ENCODE results near the gene CNFN.
A peak's percentile ranks its signal among the peaks of the same experiment; 100 is the strongest.

Gene CNFN

DNA sequence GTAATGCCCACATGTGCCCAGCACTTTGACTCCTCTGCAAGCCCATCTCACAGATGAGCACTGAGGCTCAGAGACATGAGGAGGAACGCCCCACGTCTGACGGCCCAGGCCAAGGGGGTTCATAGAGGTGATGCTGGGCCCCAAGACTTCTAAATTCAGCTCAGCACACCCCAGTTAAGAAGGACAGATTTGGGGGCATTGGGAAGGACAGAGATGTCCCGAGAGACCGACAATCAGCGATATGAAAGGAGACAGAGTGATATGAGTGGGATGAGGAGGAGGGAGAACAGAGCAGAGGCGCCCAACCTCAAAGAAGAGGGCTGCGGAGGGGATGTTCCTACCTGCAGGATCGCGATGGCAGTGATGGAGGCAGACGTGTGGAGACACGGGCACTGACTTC is at the start of gene CNFN:
TSS of gene CNFN (minus strand) at position 399 of the 400 bp plus-strand sequence. CDS start 1,260 bp downstream, outside the sequence.
- DNase-seq (ENCODE audit: low read depth in 2 of 2) = no peak

DNA sequence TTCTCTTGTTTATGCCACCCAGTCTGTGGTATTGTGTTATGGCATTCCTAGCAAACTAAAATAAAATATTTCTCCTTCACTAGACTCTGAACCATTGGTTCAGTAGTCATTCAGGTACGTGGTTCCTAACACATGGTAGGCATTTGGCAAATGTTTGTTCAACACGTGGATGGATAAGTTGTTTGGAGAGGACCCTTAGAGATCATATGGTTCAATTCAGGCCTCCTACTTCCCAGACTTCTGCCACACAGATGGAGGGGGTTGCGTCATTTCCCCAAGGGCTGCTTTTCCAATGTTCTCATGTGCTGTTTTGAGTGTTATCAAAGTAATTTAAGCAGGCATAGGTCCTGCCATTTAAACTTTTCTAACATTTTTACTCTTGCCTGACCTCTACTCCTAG is 45.9 kb upstream of the CNFN start:
- no peak for DNase-seq (ENCODE audit: low read depth in 2 of 2)

- DNase-seq (ENCODE audit: low read depth in 2 of 2) = no peak
These were observed 45.2 kb upstream of the CNFN start for GRCh38 chr19:42435316-42435715.

DNA sequence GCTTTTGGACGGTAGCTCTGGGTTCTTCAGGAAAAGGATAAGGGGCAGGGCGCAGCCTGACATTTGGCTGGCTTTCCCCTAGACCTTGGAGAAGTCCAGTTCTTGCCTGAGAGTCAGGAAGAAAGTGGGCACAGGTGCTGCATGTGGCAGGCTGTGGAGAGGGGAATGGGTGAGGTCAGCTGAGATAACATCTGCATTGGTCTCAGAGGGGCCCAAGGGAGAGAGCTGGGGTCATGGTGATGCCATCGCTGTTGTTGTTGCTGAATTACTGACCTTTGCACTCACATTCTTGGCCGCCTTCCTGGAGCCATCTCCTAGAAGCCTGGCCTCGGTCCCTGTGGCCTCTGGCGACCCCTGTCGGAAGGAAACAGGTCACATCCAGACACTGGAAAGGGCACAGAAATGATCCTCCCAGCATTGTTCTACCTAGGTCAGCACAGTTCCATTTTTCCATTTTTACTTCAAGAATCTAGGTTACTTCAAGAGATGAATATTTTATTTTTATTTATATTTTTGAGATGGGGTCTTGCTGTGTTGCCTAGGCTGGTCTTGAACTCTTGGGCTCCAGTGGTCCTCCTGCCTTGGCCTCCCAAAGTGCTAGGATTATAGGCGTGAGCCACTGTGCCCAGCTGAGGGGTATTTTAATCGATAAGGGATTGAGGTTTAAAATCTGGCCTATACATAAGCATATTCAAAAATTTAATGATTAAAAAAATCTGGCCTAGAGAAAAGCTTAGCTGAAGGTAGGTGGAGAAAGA is 43.6 kb upstream of the CNFN start:
- peak; percentile 20 to 39 for DNase-seq (ENCODE audit: low read depth in 2 of 2)

DNA sequence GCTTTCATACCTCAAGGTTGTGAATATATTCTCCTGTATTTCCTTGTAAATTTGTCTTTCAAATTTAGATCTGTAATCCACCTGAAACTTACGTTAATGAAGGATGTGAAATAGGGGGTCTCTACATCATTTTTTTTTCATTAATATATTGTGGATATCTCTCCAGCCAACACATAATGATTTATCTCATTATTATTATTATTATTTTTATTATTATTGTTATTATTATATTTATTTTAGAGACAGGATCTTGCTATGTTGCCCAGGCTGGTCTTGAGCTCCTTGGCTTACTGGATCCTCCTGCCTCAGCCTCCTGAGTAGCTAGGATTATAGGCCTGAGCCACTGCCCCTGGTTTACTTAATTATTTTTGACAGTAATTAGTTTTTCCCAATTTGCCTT is 41.4 kb upstream of the CNFN start:
- no peak for DNase-seq (ENCODE audit: low read depth in 2 of 2)

- no peak for DNase-seq (ENCODE audit: low read depth in 2 of 2)
These were observed 38.6 kb upstream of the CNFN start for GRCh38 chr19:42428676-42429075.

- no peak for DNase-seq (ENCODE audit: low read depth in 2 of 2)
These were observed 37.2 kb upstream of the CNFN start, which contains the start of gene LIPE for GRCh38 chr19:42427313-42427712. TSS of gene LIPE (minus strand) at chr19:42427388. CDS start at chr19:42427149, 239 bp downstream.

DNA sequence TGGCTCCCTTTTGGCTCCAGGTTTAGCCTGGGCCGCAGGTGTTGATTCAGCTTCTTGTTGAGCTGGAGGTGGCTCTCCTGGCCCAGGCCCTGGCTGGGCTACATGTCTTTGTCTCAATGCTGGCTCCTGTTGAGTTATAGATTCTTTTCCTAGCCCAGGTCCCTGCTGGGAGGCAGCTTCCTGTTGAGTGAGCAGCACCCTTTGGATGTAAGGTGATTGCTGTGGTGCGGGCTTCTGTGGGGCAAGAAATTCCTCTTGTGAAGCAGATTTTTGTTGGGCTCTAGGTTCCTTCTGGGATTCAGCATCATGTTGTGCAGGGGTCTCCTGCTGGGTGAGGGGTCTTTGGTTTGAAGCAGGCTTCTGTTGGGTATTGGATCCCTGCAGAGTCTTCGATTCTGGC is 36.5 kb upstream of the CNFN start:
- no peak for DNase-seq (ENCODE audit: low read depth in 2 of 2)

DNA sequence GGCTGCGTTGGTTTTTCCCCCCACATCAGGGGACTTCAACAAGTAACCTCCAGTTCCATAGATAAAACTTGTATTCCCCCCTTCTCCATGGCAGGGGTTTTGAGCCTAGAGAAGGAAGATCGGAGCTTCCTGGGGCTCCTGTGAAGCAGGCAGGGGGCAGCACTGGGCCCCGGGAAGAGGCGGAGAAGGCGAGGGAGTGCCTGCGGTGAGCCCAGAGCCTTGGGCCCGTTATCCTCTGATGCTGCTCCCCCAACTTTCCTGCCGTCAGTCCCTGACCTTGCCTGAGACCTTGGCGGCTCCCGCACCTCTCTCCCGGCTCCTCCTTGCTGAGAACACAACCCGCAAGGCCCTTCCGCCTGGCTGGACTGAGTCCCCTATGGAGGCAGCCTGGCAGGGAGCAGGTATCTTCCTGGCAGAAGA is 34.6 kb upstream of the CNFN start:
- no peak for DNase-seq (ENCODE audit: low read depth in 2 of 2)

DNA sequence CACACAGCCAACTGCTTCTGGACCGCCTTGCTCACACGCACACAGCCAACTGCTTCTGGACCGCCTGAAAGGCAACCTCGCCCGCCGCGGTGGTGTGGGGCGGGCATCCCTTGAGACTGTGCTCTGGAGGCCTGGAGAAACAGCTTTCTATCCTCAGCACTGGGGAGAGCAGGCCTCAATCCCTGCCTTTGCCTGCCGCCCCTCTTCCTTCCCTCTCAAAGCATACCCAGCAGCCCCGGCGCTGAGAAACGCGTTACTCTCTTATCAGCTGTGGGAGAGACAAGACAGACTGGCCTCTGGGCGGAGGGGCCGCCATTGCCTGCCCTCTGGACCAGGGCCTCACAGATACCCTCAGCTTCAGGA is 34.2 kb upstream of the CNFN start:
- no peak for DNase-seq (ENCODE audit: low read depth in 2 of 2)

GRCh38 chr19:42423462-42424344 is 33.6 kb upstream of the CNFN start:
- DNase-seq (ENCODE audit: low read depth in 2 of 2) = peak; percentile 85 to 87

DNA sequence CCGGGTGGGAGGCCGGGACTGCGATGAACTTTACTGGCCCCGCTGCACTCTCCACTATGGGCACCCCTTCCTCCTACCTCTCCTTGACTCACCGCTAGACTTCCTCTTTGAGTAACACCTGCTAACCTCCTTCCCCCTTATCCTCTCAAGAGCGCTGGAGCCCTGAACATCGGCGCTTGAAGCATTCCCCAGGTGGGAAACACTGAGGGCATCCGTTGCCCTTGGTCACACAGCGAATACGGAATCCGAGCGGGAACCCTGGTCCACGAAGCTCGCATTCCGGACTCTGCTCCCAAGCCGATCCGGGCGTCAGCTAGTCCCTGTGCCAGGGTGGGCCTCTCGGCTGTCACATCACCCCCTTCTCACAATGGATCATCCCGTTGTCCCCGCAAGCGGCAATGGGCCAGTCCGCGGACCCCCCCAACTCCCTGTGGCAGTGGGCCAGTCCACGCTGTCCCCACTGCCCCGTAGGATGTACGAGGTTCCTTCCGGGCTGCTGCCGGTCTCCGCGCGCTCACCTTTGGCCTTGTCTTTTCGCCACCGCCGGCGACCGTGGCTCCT is 32.9 kb upstream of the CNFN start:
- peak in 1 of 2 donors; percentile 18 for DNase-seq (ENCODE audit: low read depth in 2 of 2)

GRCh38 chr19:42422092-42422900 is 32.2 kb upstream of the CNFN start:
- DNase-seq (ENCODE audit: low read depth in 2 of 2) = no peak

GRCh38 chr19:42421591-42422031 is 31.5 kb upstream of the CNFN start:
- no peak for DNase-seq (ENCODE audit: low read depth in 2 of 2)

GRCh38 chr19:42421101-42421500 is 31.0 kb upstream of the CNFN start:
- no peak for DNase-seq (ENCODE audit: low read depth in 2 of 2)

- DNase-seq (ENCODE audit: low read depth in 2 of 2) = peak; percentile 40 to 58
These were observed 30.0 kb upstream of the CNFN start for GRCh38 chr19:42420055-42420544.

- no peak for DNase-seq (ENCODE audit: low read depth in 2 of 2)
These were observed 29.2 kb upstream of the CNFN start for GRCh38 chr19:42419309-42419708.

DNA sequence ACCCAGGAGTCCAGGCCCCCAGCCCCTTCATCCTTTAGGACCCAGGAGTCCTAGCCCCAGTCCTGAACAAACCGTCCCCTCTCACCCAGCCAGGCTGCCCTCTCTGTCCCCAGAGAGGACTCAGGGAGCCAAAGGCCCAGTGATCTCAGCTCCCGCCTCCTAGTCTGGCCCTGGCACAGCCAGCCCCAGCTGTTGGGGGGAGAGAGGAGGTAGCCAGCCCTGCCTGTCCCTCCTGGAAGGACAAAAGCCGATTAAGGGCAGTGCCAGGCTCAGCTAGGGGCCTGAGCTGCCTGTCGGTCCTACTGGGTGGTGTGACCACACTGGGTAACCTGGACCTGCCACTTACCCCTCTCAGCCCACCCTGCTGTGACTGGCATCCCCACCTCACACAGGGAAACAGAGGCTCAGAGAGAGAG is 22.6 kb upstream of the CNFN start:
- DNase-seq (ENCODE audit: low read depth in 2 of 2) = no peak

GRCh38 chr19:42412227-42412626 is 22.1 kb upstream of the CNFN start:
- DNase-seq (ENCODE audit: low read depth in 2 of 2) = no peak

DNA sequence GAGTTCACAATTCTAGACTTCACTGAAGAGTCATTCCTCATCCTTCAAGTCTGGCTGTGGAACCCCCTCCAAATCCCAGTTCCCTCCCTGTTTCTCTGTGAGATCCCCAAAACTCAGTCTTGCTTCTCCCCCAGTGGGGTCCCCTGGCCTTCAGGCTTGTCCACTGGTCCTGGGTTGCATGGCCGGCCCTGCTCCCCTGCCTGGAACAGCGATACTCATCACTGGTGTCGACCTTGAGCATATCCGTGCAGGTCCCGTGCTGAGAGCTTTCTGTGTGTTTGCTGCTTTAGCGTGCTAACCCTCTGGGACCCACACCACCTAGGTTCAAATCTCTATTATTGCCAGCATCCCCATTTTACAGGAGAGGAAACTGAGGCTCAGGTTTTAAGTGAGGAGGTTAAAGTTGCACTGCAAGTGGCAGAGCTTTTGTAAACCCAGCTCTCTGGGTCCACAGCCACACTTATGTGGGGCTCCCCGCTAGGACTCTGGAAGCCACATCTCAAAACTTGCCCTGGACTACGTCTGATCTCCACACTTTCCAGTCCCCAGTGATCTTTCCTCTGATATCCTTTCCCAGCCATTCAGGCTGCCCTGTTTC is 21.6 kb upstream of the CNFN start:
- DNase-seq (ENCODE audit: low read depth in 2 of 2) = no peak

DNA sequence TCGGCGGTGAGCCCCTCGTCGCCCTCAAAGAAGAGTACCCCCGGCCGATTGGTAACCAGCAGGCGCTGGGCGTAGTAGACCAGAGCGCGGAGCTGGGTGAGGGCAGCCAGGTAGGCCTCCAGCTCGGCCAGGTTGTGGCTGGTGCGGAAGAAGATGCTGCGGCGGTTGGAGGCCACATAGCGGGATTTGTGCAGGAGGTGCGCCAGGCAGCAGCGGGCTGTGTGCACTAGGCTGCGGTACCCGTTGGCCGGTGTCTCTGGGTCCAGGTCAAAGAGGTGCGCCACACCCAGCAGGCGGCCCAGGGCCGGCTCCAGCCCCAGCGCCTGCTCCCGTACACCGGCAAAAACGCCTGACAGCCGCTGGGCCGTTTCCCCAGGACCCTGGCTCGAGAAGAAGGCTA is 20.3 kb upstream of the CNFN start:
- DNase-seq (ENCODE audit: low read depth in 2 of 2) = no peak

Data from stimulated activated CD8-positive, alpha-beta memory T cell treated with anti-CD3 and anti-CD28 coated beads, Interleukin-7, amount 100 ng/mL, for 1 hour (primary cell).